Activated CD4-positive, alpha-beta T cell treated with anti-CD3 and anti-CD28 coated beads, Interleukin-2, Interleukin-6, amounts not matched to agents 100 ng/mL and 50 ng/mL, durations not matched to agents 16 hours and 8 hours (primary cell): Measurements from ENCODE around the gene CDC16.

Experiments
- DNase-seq: peaks from one replicate; pipeline ENCODE4 v3.0.0-alpha.2; 2020

CDC16 gene

DNA sequence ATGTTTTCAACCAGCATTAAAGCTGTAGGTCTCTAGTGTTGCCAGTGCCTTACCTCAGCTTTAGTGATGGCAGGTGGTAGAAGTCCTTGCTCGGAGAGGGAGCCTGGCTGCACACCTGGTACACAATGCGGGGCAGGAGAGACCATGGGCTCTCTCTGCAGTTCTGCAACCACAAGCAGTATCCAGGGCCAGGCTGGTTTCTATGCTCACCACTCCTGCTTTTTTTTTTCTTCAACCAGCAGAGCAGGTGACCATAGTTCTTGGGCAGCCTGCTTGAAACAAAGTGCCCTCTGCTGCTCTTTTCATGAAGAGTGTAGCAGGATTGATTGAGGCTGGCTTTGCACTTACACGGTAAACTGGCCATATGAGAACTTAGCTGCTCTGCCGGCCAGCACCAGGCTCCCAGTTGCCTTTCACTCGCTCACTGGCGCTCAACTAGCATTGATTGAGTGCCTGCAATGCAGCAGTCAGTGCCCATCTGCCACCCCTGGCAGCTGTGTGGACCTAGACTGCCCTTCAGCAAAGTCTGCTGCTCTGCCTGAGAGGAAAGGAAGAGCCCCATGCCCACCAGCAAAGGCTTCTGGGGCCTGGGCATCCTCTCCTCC, 75.2 kb downstream of the CDC16 start:
- DNase-seq = no peak

DNA sequence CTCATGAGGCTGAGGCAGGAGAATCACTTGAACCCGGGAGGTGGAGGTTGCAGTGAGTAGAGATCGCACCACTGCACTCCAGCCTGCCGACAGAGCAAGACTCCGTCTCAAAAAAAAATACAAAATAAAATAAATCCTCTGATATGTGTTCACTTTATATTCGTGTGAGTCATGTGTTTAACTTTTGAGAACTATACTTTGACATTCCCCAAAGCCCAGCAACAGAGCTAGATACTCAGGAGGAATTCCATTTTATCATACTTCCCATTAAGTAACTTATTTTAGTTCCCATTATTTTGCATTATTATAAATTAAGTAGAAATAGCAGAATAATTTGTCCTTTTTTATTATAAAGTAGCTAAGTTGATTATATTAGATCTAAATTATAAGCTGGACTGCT, 76.3 kb downstream of the CDC16 start:
- no peak for DNase-seq

DNA sequence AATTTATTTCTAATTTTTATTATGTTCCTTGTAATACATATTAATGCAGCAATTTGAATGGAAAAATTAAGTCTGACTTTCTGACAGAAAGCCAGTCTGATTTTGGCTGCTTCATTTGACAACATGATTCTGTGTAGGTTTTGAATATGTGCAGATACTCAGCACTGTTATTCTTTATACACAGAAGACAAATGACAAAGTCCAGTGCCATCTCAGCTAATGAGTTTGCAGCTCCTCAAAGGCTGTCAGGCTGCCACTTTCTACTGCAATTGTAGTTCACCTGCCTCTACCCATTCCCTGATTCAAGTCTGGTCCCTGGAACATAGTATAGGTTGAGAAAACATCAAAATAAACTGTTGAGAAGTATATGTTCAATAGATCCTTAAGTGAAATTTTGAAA, 76.7 kb downstream of the CDC16 start:
- no peak for DNase-seq

DNA sequence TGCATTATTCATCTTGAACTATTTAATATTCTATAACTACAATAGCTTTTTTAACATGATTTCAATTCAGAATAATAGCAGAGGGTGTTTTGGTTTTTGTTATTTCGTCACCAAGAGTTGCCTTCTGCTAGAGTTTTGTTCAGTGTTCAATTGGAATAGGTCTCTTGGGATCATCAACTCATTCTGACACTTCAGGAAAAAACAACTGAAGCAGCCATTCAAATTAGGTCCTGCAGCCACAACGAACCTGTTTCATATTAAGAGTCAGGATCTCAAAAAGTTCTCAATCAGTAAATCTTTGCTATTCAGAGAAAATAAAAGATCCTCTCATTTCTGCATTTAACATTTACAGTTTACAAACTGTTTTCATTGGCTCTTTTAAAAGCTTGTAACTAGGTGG, 77.2 kb downstream of the CDC16 start:
- DNase-seq = no peak

DNA sequence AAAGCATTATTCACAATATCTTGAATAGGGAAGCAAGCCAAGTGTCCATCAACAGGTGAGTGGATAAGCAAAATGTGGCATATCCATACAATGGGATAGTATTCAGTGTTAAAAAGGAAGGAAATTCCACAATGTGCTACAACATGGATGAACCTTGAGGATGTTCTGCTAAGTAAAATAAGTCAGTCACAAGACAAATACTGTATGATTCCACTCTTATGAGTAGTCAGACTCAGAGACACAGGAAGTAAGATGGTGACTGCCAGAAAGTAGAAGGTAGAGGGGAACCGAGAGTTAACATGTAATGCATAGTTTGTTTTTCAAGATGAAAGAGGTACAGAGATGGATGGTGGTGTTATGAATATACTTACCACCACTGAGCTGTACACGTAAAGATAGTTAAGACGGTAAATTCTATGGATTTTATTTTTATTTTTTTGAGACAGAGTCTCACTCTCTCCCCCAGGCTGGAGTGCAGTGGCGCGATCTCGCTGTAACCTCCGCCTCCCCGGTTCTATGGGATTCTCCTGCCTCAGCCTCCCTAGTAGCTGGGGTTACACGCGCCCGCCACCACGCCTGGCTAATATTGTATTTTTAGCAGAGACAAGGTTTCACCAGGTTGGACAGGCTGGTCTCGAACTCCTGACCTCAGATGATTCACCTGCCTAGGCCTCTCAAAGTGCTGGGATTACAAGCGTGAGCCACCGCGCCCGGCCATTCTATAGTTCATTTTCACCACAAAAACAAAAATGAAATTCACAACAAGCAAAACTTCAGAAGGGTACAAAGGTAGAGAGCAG, 78.6 kb downstream of the CDC16 start:
- DNase-seq = peak; percentile 26

DNA sequence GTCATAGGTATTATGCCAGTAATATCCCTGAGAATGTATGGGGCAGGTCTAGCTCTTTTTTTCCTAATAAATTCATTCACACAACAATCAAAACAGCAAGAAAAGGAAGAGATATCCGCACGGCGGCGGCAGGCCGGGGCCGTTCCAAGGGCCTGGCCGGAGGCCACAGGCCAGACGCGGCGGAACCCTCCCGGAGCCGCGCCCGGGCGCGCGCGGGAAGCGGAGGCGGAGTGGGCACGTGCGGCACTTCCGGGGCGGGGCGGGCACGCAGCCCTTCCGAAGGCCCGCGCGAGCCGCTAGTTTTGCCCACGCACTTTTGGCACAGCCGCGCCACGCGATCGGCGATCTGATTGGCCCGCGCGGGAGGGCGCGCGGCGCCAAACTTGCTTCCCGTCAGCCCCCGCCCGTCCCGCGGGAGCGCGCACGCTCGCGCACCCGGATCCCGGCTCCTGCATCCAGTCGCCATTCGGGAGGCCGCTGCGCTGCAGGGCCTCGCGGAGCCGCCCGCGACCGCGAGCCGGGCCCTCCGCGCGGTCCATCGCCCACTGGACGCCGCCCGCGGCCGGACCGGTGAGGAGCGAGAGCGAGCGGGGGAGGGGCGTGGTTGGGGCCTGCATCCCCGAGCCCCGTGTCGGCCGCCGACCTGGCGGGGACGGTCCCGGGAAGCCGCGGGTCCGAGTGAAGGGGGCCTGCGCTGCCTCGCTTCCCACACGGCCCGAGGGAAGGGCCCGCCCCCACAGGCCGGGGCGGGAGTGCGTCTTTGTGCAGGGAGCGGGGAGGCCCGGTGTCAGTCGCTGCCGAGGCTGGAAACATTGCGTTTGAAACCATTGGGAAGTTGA, 79.6 kb downstream of the CDC16 start, which contains the start of gene CHAMP1:
CHAMP1 (plus strand) TSS at position 430 of the 839 bp plus-strand sequence. CDS start 9,340 bp downstream, outside the sequence.
- peak; percentile 97 for DNase-seq

DNA sequence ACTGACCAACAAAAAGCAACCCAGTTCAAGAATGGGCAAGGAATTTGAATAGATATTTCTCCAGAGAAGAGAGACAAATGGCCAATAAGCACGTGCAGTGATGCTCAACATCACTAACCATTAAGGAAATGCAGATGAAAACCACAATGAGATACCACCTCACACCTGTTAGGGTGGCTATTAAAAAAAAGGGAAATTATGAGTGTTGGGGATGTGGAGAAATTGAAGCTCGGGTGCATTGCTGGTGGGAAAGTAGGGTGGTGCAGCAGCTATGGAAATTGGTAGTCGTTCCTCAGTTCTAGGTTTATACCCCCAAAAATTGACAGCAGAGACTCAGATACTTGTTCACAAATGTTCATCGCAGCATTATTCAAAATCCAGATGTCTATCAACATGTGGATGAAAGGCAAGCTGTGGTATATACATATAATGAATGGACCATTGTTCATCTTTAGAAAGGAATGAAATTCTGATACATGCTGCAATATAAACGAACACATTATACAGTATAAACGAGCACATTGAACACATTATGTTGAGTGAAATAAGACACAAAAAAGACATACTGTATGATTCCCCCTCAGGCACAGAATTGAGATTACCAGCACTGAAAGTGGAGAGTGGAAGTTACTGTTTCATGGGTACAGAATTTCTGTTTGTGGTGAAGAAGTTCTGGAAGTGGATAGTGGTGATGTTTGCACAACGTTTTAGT, 80.5 kb downstream of the CDC16 start:
- peak; percentile 14 for DNase-seq

DNA sequence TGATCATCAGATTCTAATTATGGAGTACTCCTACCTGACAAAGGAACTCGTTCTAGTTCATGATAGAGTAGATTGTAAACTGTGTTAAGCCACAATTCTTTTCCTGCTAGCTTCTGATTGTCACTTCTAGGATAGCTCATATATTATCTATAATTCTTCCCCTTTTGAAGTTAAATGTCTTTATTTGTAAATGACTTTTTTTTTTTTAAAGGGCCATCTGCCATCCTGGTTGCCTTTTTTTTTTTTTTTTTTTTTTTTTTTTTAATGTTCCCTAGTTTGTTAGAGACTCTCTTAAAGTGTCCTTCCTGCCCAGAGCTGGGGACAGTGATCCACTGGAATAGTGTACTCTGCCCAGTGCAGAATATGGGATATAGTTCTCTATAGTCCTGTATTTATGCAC, 83.9 kb downstream of the CDC16 start:
- no peak for DNase-seq

DNA sequence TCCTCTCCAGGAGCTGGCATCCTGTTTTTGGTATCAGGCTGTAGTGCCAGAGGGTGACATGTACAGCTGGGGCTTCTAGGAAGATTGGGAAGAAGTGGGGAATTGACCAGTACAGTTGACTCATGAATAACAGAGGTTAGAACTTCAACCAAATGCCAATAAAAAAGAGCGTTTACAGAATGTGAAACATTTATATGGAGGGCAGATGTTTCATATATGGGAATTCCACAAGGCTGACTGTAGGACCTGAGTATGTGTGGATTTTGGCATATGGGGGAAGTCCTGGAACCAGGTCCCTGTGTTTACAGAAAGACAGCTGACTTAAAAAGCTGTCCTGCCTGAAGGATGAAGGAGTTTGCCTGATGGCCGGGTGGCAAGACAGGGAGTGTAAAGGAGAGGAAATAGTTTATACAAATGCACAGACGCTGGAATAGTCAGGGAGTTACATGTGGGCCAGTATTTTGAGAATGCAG, 84.8 kb downstream of the CDC16 start:
- no peak for DNase-seq

DNA sequence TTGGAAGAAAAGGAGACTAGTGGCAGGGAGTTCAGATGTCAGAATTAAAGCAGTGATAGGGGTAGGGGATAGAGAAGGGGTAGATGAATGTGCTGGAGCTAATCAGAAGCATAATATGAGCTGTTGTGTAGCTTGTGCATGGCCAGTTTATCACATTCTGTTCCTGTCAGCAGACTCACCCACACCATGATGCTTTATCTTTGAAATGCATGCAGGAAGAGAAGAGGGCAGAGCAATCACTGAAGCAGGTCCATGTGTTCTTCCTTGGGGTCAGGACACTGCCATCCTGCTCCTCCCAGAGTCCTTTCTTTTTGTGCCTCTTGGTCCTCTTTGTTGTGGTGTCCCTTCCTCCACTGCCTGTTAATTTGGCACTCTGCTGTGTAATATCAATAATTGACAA, 85.4 kb downstream of the CDC16 start:
- no peak for DNase-seq

DNA sequence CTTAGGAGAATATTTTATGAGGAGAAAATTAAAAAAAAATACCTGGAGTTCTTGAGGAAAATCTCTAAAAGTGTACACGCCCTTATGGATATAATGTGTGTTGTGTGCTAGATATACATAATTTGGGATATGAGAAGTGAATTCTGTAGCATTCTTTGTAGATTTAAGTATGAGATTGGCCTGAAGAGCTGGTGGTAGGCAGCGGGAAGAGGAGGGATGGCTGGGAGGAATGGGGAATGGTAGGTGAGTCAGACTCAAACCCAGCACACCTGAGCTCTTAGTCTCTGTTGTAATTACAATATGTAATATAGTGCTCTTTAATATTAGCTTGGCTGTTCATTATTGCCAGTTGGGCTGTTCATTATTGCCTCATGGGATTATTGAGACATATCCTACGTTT, 86.6 kb downstream of the CDC16 start:
- no peak for DNase-seq
